Effector memory CD4-positive, alpha-beta T cell (primary cell): Measurements from ENCODE around the gene PDE4D.

Experiments used
- DNase-seq, 3 donors: peaks; one replicate each; pipeline ENCODE4 v3.0.0-alpha.2; 2020
- H3K27ac ChIP-seq: 2 replicates; pipeline ENCODE4 v1.7.0; 2013; ENCODE audit warnings: mild to moderate bottlenecking, low read length, moderate library complexity; ENCODE audit not compliant: insufficient read depth, poor library complexity, severe bottlenecking
- H3K27me3 ChIP-seq: replicated peaks from 2 replicates; pipeline ENCODE4 v1.7.0; 2013; ENCODE audit warnings: mild to moderate bottlenecking, low read length; ENCODE audit not compliant: insufficient read depth, control insufficient read depth, poor library complexity, severe bottlenecking
- H3K36me3 ChIP-seq: 2 replicates; pipeline ENCODE4 v1.7.0; 2013; ENCODE audit warnings: mild to moderate bottlenecking, low read length, moderate library complexity; ENCODE audit not compliant: control insufficient read depth, insufficient read depth
- H3K4me1 ChIP-seq: 2 replicates; pipeline ENCODE4 v1.7.0; 2013; ENCODE audit warnings: low read length, mild to moderate bottlenecking; ENCODE audit not compliant: control insufficient read depth, insufficient read depth, poor library complexity, severe bottlenecking
- H3K4me3 ChIP-seq: 2 replicates; pipeline ENCODE4 v1.7.0; 2013; ENCODE audit warnings: low read length, low read depth, mild to moderate bottlenecking; ENCODE audit not compliant: insufficient read depth, poor library complexity, severe bottlenecking
- H3K9me3 ChIP-seq: 2 replicates; pipeline ENCODE4 v1.7.0; 2013; ENCODE audit warnings: mild to moderate bottlenecking, low read length, moderate library complexity; ENCODE audit not compliant: control insufficient read depth

The PDE4D gene

DNA sequence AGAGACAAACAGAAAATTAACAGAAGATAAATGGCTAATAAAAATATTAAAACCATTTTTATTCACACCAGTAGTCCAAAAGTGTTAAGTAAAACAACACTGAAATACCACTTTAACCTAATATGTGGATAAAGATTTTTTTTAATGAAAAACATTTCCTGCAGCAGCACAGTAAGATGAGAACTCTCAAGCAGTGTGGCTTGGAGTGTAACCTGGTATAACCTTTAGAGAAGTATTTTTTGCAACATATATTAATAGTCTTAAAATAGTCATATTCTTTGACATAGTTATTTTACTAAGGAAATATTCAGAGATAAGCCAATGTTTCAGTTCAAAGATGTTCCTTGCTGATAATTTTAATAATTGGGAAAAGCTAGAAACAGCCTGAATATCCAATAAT lies 644.4 kb downstream of the PDE4D start:
- H3K27ac ChIP-seq: no peak overlapping the region
- H3K36me3 ChIP-seq: no peaks in the 10 kb centered on the region
- no peak for DNase-seq
- no peaks in the 10 kb centered on the region for H3K9me3 ChIP-seq
- H3K27me3 ChIP-seq: no peaks in the 10 kb centered on the region
- H3K4me1 ChIP-seq: no peaks in the 10 kb centered on the region
- H3K4me3 ChIP-seq: no peak overlapping the region

DNA sequence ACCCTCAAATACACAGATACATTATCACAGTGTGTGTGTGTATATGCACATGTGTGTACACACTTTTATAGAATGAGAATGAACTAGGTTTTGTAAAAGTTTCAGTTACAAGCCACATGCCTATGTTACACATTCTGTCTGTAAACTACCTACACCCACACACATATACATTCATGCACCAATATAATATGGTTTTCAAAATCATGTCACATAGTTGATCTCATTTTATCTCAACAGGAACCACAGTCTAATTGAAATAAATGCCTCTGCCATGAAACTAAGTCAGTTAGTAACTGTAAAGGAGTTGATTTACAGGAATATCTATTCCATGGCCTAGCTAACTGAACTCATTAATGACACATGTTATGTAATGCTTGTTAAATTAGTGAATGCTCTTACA lies 646.6 kb downstream of the PDE4D start:
- H3K4me3 ChIP-seq: no peak overlapping the region
- no peaks in the 10 kb centered on the region for H3K36me3 ChIP-seq
- no peak overlapping the region for H3K27ac ChIP-seq
- H3K4me1 ChIP-seq: no peaks in the 10 kb centered on the region
- no peak for DNase-seq
- no peaks in the 10 kb centered on the region for H3K9me3 ChIP-seq
- no peaks in the 10 kb centered on the region for H3K27me3 ChIP-seq

DNA sequence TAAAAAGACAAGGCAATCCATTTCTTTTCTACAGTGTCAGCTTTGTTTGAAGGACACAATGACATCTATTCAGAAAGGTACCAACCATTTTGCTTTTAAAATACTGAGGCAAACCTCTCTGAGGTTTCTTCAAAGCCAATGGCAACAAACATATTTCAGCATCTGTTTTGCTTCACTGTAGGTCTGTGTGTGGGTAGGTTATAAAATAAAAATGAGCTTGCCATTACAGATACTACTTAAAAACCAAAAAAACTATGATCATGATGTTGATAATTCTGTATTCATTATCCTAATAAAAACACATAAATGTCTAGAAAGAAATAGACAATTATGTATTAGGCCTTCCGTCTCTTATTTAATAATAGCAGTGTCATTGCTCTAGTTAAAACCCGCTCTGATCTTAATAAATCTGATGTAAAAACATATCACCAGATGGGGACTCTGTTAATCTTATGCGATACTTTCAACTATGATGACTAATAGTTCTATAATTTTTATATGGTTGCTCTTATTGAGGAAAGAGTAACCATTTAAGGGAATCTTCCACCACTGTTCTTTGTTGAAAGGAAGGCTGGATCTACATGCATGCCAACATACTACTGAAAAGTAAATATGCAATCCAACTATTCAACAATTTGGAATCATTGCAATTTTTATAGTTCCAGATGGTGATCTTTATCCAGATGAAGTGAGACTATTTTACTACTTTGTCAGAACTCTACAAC lies 647.2 kb downstream of the PDE4D start:
- H3K9me3 ChIP-seq: no peaks in the 10 kb centered on the region
- H3K36me3 ChIP-seq: no peaks in the 10 kb centered on the region
- no peak for DNase-seq
- no peak overlapping the region for H3K27ac ChIP-seq
- H3K27me3 ChIP-seq: no peaks in the 10 kb centered on the region
- H3K4me3 ChIP-seq: no peak overlapping the region
- H3K4me1 ChIP-seq: no peaks in the 10 kb centered on the region

DNA sequence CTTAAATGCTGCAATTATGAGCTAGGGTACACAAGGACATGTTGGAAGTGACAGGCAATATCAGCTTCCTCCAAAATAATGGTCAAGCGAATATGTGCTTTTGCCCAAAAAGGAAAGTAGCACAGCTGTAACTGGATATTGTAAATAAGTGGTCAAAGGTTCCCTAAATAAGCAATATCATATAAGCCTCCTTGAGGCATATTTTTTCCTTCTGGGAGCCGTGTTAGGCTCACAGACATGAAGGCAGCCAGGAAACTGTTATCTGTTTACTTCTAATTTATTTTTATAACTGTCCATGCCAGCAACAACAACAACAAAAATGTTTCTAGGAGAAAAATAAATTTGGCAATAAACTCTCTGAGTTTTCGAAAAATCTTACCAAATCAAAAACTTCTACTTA lies 648.3 kb downstream of the PDE4D start:
- no peak overlapping the region for H3K27ac ChIP-seq
- H3K36me3 ChIP-seq: no peaks in the 10 kb centered on the region
- no peak overlapping the region for H3K4me3 ChIP-seq
- no peaks in the 10 kb centered on the region for H3K4me1 ChIP-seq
- DNase-seq: no peak
- H3K9me3 ChIP-seq: no peaks in the 10 kb centered on the region
- H3K27me3 ChIP-seq: no peaks in the 10 kb centered on the region

DNA sequence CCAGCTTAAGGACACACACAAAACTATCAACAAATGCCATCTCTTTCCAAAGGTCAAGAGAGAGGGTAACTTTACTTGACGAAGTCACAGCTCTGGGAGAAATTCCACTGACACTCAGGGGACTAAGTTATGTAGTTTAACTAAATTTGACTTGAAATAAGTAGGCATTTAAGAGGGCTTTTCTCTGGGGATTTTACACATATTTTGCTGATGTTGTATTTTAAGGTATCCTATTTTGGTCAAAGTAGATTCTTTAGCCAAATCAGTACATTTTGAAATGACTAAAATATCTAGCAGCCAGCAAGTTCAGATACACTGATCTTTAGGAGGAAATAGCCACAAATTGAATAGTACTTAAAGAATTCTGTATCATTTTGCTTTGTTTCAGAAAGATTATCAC lies 652.0 kb downstream of the PDE4D start:
- Histone ChIP-seq H3K4me1 (no peaks in the 10 kb centered on the region), H3K9me3 (no peaks in the 10 kb centered on the region), H3K27ac (no peak overlapping the region), H3K27me3 (no peaks in the 10 kb centered on the region), H3K4me3 (no peak overlapping the region), H3K36me3 (no peaks in the 10 kb centered on the region)
- DNase-seq: no peak

GRCh38 chr5:59241119-59241518 lies 652.4 kb downstream of the PDE4D start:
- no peak for DNase-seq
- H3K9me3 ChIP-seq: no peaks in the 10 kb centered on the region

GRCh38 chr5:59238126-59238902 lies 655.2 kb downstream of the PDE4D start:
- Histone ChIP-seq H3K36me3 (no peaks in the 10 kb centered on the region), H3K4me1 (no peaks in the 10 kb centered on the region), H3K27ac (no peak overlapping the region), H3K9me3 (no peaks in the 10 kb centered on the region), H3K27me3 (no peaks in the 10 kb centered on the region), H3K4me3 (no peak overlapping the region)
- no peak for DNase-seq

More at GRCh38 chr5:59241119-59241518, 652.4 kb downstream of the PDE4D start:
- no peaks in the 10 kb centered on the region for H3K36me3 ChIP-seq
- no peaks in the 10 kb centered on the region for H3K27me3 ChIP-seq
- no peak overlapping the region for H3K4me3 ChIP-seq
- H3K27ac ChIP-seq: no peak overlapping the region
- no peaks in the 10 kb centered on the region for H3K4me1 ChIP-seq

DNA sequence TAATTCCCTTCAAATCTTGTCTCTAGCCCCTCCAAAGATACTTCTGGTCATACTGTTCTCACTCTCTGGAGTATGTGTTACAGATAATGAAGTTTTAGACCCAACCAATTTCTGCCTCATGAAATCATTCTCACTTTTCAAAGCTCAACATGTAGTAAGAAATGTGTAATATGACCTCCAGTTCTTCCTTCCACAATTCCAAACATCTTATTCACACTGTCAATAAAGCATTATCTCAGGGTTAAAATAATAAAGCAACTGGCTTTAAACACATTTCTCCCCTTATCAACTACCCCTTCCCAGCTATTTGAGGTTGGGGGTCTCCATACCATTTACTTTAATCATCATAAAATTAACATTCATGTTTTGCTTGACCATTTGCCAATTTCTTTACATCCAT lies 656.5 kb downstream of the PDE4D start:
- Histone ChIP-seq H3K36me3 (no peaks in the 10 kb centered on the region), H3K4me3 (no peak overlapping the region), H3K27me3 (no peaks in the 10 kb centered on the region), H3K27ac (no peak overlapping the region), H3K4me1 (no peaks in the 10 kb centered on the region), H3K9me3 (no peaks in the 10 kb centered on the region)
- DNase-seq: no peak

DNA sequence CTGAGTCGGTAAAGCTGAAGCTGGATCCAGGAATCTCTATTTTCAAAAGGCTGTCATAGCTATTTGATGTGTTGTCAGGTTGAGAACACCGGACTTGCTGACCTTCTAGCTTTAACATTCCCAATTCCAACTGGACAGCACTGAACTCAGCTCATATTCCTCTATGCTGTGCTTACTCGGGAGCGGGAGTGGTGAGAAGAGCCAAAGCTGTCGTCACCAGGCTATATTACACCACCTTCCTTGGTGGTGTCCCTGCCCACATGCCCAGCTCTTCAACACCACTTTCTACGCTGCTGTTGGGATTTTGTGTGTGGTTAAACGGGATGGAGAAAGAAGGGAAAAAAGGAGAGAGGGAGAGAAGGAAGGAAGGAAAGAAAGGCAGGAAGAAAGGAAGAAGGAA lies 657.1 kb downstream of the PDE4D start:
- DNase-seq: no peak
- Histone ChIP-seq H3K27ac (no peak overlapping the region), H3K4me3 (no peak overlapping the region), H3K27me3 (no peaks in the 10 kb centered on the region), H3K9me3 (no peaks in the 10 kb centered on the region), H3K4me1 (no peaks in the 10 kb centered on the region), H3K36me3 (no peaks in the 10 kb centered on the region)

DNA sequence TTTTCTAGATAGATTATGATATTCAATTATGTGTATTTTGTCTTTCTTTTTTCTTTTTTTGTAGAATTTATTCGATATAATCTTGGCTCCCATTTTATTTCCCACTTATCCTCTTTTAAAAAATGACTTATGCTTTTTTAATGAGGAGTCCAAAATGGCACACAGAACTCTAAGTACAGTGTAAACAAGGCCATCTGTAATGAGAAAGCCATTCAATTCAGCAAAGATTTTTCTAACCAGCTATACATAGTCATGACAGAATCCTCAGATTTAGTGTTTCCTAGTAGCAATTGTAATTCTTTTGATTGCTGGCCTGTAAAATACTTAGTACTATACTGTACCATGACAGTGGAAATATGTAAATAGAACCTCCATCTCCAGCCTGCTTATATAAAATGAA lies 659.3 kb downstream of the PDE4D start:
- Histone ChIP-seq H3K36me3 (no peaks in the 10 kb centered on the region), H3K4me3 (no peak overlapping the region), H3K4me1 (no peaks in the 10 kb centered on the region), H3K27me3 (no peaks in the 10 kb centered on the region), H3K9me3 (no peaks in the 10 kb centered on the region), H3K27ac (no peak overlapping the region)
- DNase-seq: no peak
